ENCODE results near the gene GNG7.

DNA sequence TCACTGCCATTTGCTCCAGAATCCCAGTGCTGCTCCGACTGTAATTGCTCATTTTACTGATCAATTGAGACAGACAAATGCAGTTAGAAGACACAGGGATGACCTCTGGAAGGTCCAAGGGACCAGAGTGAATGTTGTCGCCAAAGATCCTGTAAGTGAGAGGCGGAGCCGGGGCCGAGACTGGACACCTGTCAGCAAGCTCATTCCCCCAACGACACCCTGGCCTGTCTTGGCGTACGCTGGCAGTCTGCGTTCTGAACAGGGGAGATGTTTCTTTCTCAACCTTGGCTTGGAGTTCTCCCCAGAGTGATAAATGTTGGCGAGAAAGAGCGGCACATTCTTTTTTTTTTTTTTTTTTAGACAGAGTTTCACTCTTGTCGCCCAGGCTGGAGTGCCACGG lies 202.3 kb downstream of the GNG7 start:
- no peak for TF ChIP-seq POLR2AphosphoS5 (IDR thresholded peaks at IDR 0.05; ENCODE audit: low read depth, low read length)
- no peak for TF ChIP-seq CTCF (IDR thresholded peaks at IDR 0.05)
- no peak for TF ChIP-seq CHD2 (IDR thresholded peaks at IDR 0.05; ENCODE audit: low read length, partially characterized antibody)
- TF ChIP-seq SIN3A (IDR thresholded peaks at IDR 0.05; ENCODE audit: borderline replicate concordance, low read depth, low read length): no peak
- TF ChIP-seq RAD21 (IDR thresholded peaks at IDR 0.05; ENCODE audit: low read length): no peak
- TF ChIP-seq JUND (IDR thresholded peaks at IDR 0.05): no peak
